H1 (cell line): ENCODE results near the gene AVPR1B.

Experiments
- CTCF ChIP-seq, 3 experiments: IDR thresholded peaks; 1 replicate in 2 of 3; 2 replicates in 1 of 3; pipeline versions ENCODE4 v1.5.1 to v1.6.1; 2011; ENCODE audit warnings: low read length in 3 of 3, mild to moderate bottlenecking in 3 of 3, inconsistent platforms in 2 of 3, low read depth in 1 of 3, moderate library complexity in 1 of 3; ENCODE audit not compliant: insufficient read depth in 1 of 3; ENCODE audit errors: control extremely low read depth in 1 of 3
- EZH2 ChIP-seq: fragments of 200-600 bp; sonication (generic); IDR thresholded peaks from 2 replicates; pipeline ENCODE4 v1.7.1; 2012; ENCODE audit warnings: low read depth, mild to moderate bottlenecking, moderate library complexity, low read length, inconsistent platforms; ENCODE audit not compliant: severe bottlenecking
- POLR2A ChIP-seq, 2 experiments: IDR thresholded peaks; 1 replicate in 1 of 2; 2 replicates in 1 of 2; pipeline ENCODE4 v1.6.1; 2011; ENCODE audit warnings: low read depth in 2 of 2, low read length in 2 of 2, mild to moderate bottlenecking in 2 of 2; ENCODE audit errors: control extremely low read depth in 1 of 2

- TF ChIP-seq POLR2A (IDR thresholded peaks at IDR 0.05; ENCODE audit: control extremely low read depth in 1 of 2, low read depth in 2 of 2, low read length in 2 of 2) (no peak), CTCF (IDR thresholded peaks at IDR 0.05; ENCODE audit: control extremely low read depth in 1 of 3, insufficient read depth in 1 of 3, low read depth in 1 of 3, low read length in 3 of 3) (no peak), EZH2 (no peak)
Observed at GRCh38 chr1:206144605-206145004, 27.4 kb upstream of the AVPR1B start.
